ENCODE results near the gene SYT14.
"Not testable (repeated sequence)": the region's sequence is repeated elsewhere in the genome, so short reads cannot be mapped to it uniquely, and the experiment has no call there.

Gene SYT14

GRCh38 chr1:209937996-209938959 is at the start of gene SYT14:
SYT14 (plus strand) TSS chr1:209938217; CDS start chr1:209938265, 48 bp downstream.
- H3K36me3 ChIP-seq (ENCODE audit: control insufficient read depth, insufficient read depth, low read length, severe bottlenecking) = no peaks in the 10 kb centered on the region
- DNase-seq (ENCODE audit: low read depth) = peak; percentile 86
- no peaks in the 10 kb centered on the region for H3K9me3 ChIP-seq (ENCODE audit: control insufficient read depth, low read length)
- H3K27me3 ChIP-seq (replicated peaks; ENCODE audit: control insufficient read depth, insufficient read depth, low read length) = peaks cover 21% of the 10 kb centered on the region
- peak within 1 kb of the TSS; percentile 77 for H3K4me3 ChIP-seq (ENCODE audit: low read length)
- peak within 1 kb of the TSS; percentile 39 for H3K9ac ChIP-seq (ENCODE audit: low read length)
- H3K4me1 ChIP-seq (ENCODE audit: control insufficient read depth, insufficient read depth, low read length) = no peaks in the 10 kb centered on the region

GRCh38 chr1:209888291-209889076 is 49.5 kb upstream of the SYT14 start:
- H3K4me3 ChIP-seq (ENCODE audit: low read length); H3K36me3 ChIP-seq (ENCODE audit: control insufficient read depth, insufficient read depth, low read length, severe bottlenecking); DNase-seq (ENCODE audit: low read depth); H3K27me3 ChIP-seq (replicated peaks; ENCODE audit: control insufficient read depth, insufficient read depth, low read length); H3K9ac ChIP-seq (ENCODE audit: low read length); H3K9me3 ChIP-seq (ENCODE audit: control insufficient read depth, low read length): not testable (repeated sequence)
- H3K4me1 ChIP-seq (ENCODE audit: control insufficient read depth, insufficient read depth, low read length) = peaks cover 34% of the 10 kb centered on the region

DNA sequence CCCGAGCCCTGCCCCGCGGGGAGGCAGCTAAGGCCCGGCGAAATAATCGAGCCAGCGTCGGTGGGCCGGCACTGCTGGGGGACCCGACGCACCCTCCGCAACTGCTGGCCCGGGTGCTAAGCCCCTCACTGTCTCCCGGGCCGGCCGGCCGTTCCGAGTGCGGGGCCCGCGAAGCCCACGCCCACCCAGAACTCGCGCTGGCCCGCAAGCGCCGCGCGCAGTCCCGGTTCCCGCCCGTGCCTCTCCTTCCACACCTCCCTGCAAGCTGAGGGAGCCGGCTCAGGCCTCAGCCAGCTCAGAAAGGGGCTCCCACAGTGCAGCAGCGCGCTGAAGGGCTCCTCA is 49.0 kb upstream of the SYT14 start:
- no peak overlapping the region for H3K9ac ChIP-seq (ENCODE audit: low read length)
- no peak overlapping the region for H3K4me3 ChIP-seq (ENCODE audit: low read length)
- H3K9me3 ChIP-seq (ENCODE audit: control insufficient read depth, low read length) = peaks cover 3% of the 10 kb centered on the region
- no peaks in the 10 kb centered on the region for H3K36me3 ChIP-seq (ENCODE audit: control insufficient read depth, insufficient read depth, low read length, severe bottlenecking)
- H3K4me1 ChIP-seq (ENCODE audit: control insufficient read depth, insufficient read depth, low read length) = peaks cover 28% of the 10 kb centered on the region
- no peak for DNase-seq (ENCODE audit: low read depth)
- H3K27me3 ChIP-seq (replicated peaks; ENCODE audit: control insufficient read depth, insufficient read depth, low read length) = peaks cover 8% of the 10 kb centered on the region

DNA sequence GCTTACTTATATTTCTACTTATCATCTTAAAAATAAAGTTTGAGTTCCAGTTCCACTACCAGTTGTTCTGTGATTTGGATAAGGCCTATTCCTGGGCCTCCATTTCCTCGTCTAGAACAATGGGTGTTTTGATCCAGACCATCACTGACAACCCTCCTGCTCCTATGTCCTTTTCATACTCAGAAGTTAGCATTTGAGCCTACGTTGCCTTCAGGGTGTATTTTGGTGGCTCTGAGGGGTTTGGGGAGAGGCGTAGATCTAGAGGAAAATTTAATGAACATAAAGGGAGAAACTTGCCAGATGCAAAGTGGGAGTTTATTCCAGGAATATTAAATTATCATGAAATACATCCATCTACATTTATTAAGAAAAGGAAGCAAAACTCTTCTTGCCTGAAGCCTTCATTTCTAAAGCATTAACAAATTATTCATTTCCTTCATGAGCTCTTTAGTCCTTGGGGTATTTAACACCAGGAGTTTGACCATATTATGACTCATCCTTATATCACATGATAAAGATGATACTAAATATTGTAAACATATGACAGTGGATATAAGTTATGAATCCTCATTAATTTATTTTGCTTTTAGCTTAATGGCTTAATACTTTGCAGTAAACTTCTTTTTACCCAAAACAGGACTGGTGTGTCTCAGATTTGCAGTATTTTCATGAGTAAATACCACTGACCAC is 47.2 kb upstream of the SYT14 start:
- no peaks in the 10 kb centered on the region for H3K36me3 ChIP-seq (ENCODE audit: control insufficient read depth, insufficient read depth, low read length, severe bottlenecking)
- H3K4me3 ChIP-seq (ENCODE audit: low read length) = no peak overlapping the region
- peaks cover 8% of the 10 kb centered on the region for H3K27me3 ChIP-seq (replicated peaks; ENCODE audit: control insufficient read depth, insufficient read depth, low read length)
- no peak overlapping the region for H3K9ac ChIP-seq (ENCODE audit: low read length)
- H3K4me1 ChIP-seq (ENCODE audit: control insufficient read depth, insufficient read depth, low read length) = peaks cover 11% of the 10 kb centered on the region
- DNase-seq (ENCODE audit: low read depth) = no peak
- H3K9me3 ChIP-seq (ENCODE audit: control insufficient read depth, low read length) = peaks cover 3% of the 10 kb centered on the region

GRCh38 chr1:209893751-209894150 is 44.3 kb upstream of the SYT14 start:
- Histone ChIP-seq H3K36me3 (ENCODE audit: control insufficient read depth, insufficient read depth, low read length, severe bottlenecking) (no peaks in the 10 kb centered on the region), H3K9ac (ENCODE audit: low read length) (no peak overlapping the region), H3K4me1 (ENCODE audit: control insufficient read depth, insufficient read depth, low read length) (peaks cover 12% of the 10 kb centered on the region), H3K4me3 (ENCODE audit: low read length) (no peak overlapping the region), H3K27me3 (replicated peaks; ENCODE audit: control insufficient read depth, insufficient read depth, low read length) (no peaks in the 10 kb centered on the region), H3K9me3 (ENCODE audit: control insufficient read depth, low read length) (peaks cover 3% of the 10 kb centered on the region)
- DNase-seq (ENCODE audit: low read depth) = no peak

DNA sequence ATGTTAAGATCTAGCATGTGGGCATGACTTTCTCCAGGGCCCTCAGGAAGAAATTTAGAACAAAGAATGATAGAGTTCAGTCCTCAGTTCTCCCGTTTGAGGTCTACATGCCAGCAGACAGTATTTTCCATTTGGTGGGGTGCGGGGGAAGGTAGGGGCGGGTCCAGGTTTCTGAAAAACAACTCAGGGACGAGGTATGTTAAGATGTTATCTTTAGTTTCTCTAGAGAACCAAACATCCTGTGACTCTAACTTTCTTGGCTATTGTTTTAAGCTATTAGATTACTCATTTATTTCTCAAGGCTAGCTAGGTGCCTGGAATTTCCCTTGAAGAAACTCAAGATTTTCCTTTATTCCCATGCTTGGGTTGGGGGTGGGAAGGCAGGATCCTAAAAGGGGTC is 42.3 kb upstream of the SYT14 start:
- DNase-seq (ENCODE audit: low read depth) = peak; percentile 46
- no peaks in the 10 kb centered on the region for H3K36me3 ChIP-seq (ENCODE audit: control insufficient read depth, insufficient read depth, low read length, severe bottlenecking)
- H3K4me3 ChIP-seq (ENCODE audit: low read length) = no peak overlapping the region
- H3K9me3 ChIP-seq (ENCODE audit: control insufficient read depth, low read length) = peaks cover 3% of the 10 kb centered on the region
- H3K27me3 ChIP-seq (replicated peaks; ENCODE audit: control insufficient read depth, insufficient read depth, low read length) = no peaks in the 10 kb centered on the region
- H3K4me1 ChIP-seq (ENCODE audit: control insufficient read depth, insufficient read depth, low read length) = peaks cover 10% of the 10 kb centered on the region
- H3K9ac ChIP-seq (ENCODE audit: low read length) = no peak overlapping the region

- no peak for DNase-seq (ENCODE audit: low read depth)
- Histone ChIP-seq H3K9me3 (ENCODE audit: control insufficient read depth, low read length) (peaks cover 3% of the 10 kb centered on the region), H3K4me3 (ENCODE audit: low read length) (no peak overlapping the region), H3K9ac (ENCODE audit: low read length) (no peak overlapping the region), H3K4me1 (ENCODE audit: control insufficient read depth, insufficient read depth, low read length) (peaks cover 4% of the 10 kb centered on the region), H3K27me3 (replicated peaks; ENCODE audit: control insufficient read depth, insufficient read depth, low read length) (no peaks in the 10 kb centered on the region), H3K36me3 (ENCODE audit: control insufficient read depth, insufficient read depth, low read length, severe bottlenecking) (no peaks in the 10 kb centered on the region)
Observed at GRCh38 chr1:209896346-209896745, 41.7 kb upstream of the SYT14 start.

DNA sequence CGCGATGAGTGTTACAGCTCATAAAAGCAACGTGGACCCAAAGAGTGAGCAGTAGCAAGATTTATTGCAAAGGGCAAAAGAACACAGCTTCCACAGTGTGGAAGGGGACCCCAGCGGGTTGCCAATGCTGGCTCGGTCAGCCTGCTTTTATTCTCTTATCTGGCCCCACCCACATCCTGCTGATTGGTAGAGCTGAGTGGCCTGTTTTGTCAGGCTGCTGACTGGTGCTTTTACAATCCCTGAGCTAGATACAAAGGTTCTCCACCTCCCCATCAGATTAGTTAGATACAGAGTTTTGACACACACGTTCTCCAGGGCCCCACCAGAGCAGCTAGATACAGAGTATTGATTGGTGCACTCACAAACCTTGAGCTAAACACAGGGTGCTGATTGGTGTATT is 39.7 kb upstream of the SYT14 start:
- not testable (repeated sequence) for DNase-seq (ENCODE audit: low read depth); H3K4me3 ChIP-seq (ENCODE audit: low read length); H3K9ac ChIP-seq (ENCODE audit: low read length); H3K4me1 ChIP-seq (ENCODE audit: control insufficient read depth, insufficient read depth, low read length); H3K27me3 ChIP-seq (replicated peaks; ENCODE audit: control insufficient read depth, insufficient read depth, low read length); H3K9me3 ChIP-seq (ENCODE audit: control insufficient read depth, low read length); H3K36me3 ChIP-seq (ENCODE audit: control insufficient read depth, insufficient read depth, low read length, severe bottlenecking)

DNA sequence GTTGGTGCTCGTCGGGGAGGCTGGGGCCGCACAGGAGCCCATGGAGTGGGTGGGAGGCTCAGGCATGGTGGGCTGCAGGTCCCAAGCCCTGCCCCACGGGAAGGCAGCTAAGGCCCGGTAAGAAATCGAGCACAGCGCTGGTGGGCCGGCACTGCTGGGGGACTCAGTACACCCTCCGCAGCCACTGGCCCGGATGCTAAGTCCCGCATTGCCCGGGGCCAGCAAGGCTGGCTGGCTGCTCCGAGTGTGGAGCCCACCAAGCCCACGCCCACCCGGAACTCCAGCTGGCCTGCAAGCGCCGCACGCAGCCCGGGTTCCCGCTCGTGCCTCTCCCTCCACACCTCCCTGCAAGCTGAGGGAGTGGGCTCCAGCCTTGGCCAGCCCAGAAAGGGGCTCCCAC is 39.2 kb upstream of the SYT14 start:
- H3K27me3 ChIP-seq (replicated peaks; ENCODE audit: control insufficient read depth, insufficient read depth, low read length); H3K36me3 ChIP-seq (ENCODE audit: control insufficient read depth, insufficient read depth, low read length, severe bottlenecking); H3K9ac ChIP-seq (ENCODE audit: low read length); DNase-seq (ENCODE audit: low read depth); H3K4me1 ChIP-seq (ENCODE audit: control insufficient read depth, insufficient read depth, low read length); H3K9me3 ChIP-seq (ENCODE audit: control insufficient read depth, low read length); H3K4me3 ChIP-seq (ENCODE audit: low read length): not testable (repeated sequence)

- no peak overlapping the region for H3K9ac ChIP-seq (ENCODE audit: low read length)
- no peaks in the 10 kb centered on the region for H3K27me3 ChIP-seq (replicated peaks; ENCODE audit: control insufficient read depth, insufficient read depth, low read length)
- no peaks in the 10 kb centered on the region for H3K36me3 ChIP-seq (ENCODE audit: control insufficient read depth, insufficient read depth, low read length, severe bottlenecking)
- H3K4me1 ChIP-seq (ENCODE audit: control insufficient read depth, insufficient read depth, low read length) = peaks cover 4% of the 10 kb centered on the region
- H3K9me3 ChIP-seq (ENCODE audit: control insufficient read depth, low read length) = no peaks in the 10 kb centered on the region
- no peak for DNase-seq (ENCODE audit: low read depth)
- H3K4me3 ChIP-seq (ENCODE audit: low read length) = no peak overlapping the region
Observed at GRCh38 chr1:209899948-209900347, 38.1 kb upstream of the SYT14 start.

GRCh38 chr1:209900734-209901133 is 37.3 kb upstream of the SYT14 start:
- DNase-seq (ENCODE audit: low read depth) = no peak
- no peak overlapping the region for H3K4me3 ChIP-seq (ENCODE audit: low read length)
- H3K27me3 ChIP-seq (replicated peaks; ENCODE audit: control insufficient read depth, insufficient read depth, low read length) = no peaks in the 10 kb centered on the region
- no peak overlapping the region for H3K9ac ChIP-seq (ENCODE audit: low read length)
- H3K4me1 ChIP-seq (ENCODE audit: control insufficient read depth, insufficient read depth, low read length) = peaks cover 4% of the 10 kb centered on the region
- H3K9me3 ChIP-seq (ENCODE audit: control insufficient read depth, low read length) = no peaks in the 10 kb centered on the region
- no peaks in the 10 kb centered on the region for H3K36me3 ChIP-seq (ENCODE audit: control insufficient read depth, insufficient read depth, low read length, severe bottlenecking)
